HG02970 (cell line): ENCODE results near the gene AAGAB.
A peak's percentile ranks its signal among the peaks of the same experiment; 100 is the strongest.
"Not testable (repeated sequence)": the region's sequence is repeated elsewhere in the genome, so short reads cannot be mapped to it uniquely, and the experiment has no call there.

Experiments
- ATAC-seq: cut with Tn5 transposase; IDR thresholded peaks from one replicate; pipeline ENCODE4 v1.9.1; 2021; ENCODE audit warnings: mild to moderate bottlenecking, moderate library complexity, moderate number of reproducible peaks; ENCODE audit not compliant: unreplicated experiment, low FRiP score

The AAGAB gene, protein sequence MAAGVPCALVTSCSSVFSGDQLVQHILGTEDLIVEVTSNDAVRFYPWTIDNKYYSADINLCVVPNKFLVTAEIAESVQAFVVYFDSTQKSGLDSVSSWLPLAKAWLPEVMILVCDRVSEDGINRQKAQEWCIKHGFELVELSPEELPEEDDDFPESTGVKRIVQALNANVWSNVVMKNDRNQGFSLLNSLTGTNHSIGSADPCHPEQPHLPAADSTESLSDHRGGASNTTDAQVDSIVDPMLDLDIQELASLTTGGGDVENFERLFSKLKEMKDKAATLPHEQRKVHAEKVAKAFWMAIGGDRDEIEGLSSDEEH

GRCh38 chr15:67254238-67255175, at the start of gene AAGAB, which contains the start of gene IQCH:
Gene AAGAB (minus strand): TSS chr15:67254661. CDS start chr15:67254631, 30 bp downstream.
Gene IQCH (plus strand): TSS chr15:67254786. CDS start chr15:67254897, 111 bp downstream.
- peak; percentile 98 for ATAC-seq

- ATAC-seq = no peak
Observed at GRCh38 chr15:67303490-67304363, 49.3 kb upstream of the AAGAB start.

DNA sequence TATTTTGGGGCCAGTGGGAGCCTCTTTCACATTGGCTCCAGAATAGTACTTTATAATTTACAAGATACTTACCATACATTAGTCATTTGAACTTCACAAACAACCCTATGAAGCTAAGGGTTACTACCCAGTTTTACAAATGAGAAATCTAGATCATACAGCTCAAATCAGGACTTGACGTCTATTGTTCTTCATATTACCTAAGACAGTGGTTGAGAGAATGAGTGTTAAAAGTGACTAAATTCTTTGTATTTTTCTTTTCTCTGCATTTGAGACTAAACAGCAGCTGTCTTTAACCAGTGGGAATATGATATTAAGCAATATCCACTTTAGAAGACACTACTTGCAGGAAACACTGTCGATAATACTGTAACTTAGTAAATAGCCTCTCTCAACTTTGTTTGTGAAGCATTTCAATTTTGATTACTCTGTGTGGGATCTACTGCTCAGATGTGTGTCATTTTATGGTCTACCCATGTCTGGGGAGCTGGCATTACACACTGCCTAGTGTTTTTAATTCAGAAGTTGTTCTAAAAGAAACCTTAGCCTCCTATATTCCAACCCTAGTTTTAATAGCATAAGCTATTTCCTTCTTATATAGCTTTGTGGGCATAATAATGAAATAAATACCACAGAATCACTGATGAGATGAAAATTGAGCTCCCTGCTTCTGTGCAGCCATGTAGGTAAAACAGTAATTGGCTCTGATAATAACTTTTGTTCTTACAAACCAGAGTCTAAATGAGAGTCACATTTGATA, 46.0 kb upstream of the AAGAB start:
- ATAC-seq = no peak

DNA sequence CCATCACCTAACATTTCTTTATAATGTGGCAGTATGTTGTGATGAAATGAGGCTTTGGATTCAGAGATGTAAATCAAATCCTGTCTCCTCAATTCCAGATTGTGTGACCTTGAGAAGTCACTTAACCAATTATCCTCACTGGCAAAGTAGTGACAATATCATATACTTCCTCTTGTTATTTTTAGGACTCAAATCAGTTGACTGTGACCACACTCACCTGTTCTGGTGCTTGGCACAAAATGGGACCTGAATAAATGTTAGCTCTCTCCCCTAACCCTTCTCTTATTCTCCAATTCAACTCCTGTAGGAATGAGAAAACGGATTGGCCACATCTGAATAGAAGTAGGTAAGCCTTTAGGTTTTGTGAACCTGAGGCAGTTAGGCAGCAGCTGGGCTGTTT, 42.2 kb upstream of the AAGAB start:
- no peak for ATAC-seq

DNA sequence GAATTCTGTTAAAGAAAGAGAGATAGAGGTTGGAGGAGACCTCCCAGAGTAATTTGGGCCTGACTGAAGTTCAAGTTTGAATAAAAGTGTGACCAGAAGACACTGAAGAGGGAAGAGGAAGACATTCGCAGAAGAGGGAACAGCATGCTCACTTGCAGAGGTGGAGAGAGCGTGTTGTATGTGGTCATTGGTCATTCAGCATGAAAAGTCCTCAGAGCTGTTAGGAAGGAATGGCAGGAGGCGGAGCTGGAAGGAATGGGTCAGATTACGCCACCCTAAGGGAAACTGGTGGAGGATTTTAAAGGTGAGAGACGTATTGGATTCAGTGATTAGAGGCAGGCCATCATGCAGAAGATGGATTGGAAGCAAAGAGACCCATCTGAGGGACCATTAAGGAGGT, 41.7 kb upstream of the AAGAB start:
- ATAC-seq = no peak

DNA sequence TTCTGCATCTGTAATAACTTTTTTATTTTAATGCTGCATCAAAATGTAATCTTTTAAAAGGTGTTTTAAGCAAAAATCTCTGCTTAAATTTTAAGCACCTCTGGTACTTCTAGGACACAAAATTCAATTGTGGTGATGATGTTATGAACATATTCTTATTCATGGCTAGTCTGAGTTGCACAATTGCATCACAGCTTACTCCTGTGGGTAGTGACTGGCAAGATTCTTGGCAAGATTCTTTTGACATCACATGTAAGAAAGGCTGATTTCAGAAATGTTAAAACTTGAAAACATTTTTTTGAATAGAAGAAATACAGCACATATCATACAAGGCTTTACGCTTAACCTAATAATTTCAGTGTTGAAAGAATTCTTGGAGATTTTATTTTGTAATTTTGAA, 35.9 kb upstream of the AAGAB start:
- no peak for ATAC-seq

DNA sequence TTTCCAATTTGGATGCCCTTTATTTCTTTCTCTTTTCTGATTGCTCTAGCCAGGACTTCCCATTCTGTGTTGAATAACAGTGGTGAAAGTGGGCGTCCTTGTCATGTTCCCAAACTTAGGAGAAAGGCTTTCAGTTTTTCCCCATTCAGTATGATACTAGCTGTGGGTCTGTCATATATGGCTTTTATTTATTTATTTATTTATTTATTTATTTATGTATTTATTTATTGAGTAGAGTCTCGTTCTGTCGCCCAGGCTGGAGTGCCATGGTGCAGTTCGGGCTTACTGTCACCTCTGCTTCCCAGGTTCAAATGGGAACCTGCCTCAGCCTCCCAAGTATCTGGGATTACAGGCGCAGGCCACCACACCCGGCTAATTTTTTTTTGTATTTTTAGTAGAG, 31.9 kb upstream of the AAGAB start:
- not testable (repeated sequence) for ATAC-seq

DNA sequence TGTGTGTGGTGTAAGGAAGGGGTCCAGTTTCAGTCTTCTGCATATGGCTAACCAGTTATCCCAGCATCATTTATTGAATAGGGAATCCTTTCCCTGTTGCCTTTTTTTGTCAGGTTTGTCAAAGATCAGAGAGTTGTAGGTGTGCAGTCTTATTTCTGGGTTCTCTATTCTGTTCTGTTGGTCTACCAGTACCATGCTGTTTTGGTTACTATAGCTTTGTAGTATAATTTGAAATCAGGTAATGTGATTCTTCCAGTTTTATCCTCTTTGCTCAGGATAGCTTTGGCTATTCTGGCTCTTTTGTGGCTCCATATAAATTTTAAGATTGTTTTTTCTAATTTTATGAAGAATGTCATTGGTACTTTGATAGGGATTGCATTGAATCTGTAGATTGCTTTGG, 31.2 kb upstream of the AAGAB start:
- ATAC-seq = not testable (repeated sequence)

- no peak for ATAC-seq
Observed at GRCh38 chr15:67281714-67282113, 27.3 kb upstream of the AAGAB start.

GRCh38 chr15:67280217-67280616, 25.8 kb upstream of the AAGAB start:
- no peak for ATAC-seq

- no peak for ATAC-seq
Observed at GRCh38 chr15:67276666-67277065, 22.2 kb upstream of the AAGAB start.

GRCh38 chr15:67274236-67274635, 19.8 kb upstream of the AAGAB start:
- no peak for ATAC-seq

- ATAC-seq = no peak
Observed at GRCh38 chr15:67267951-67268941, 13.8 kb upstream of the AAGAB start.

GRCh38 chr15:67267440-67267839, 13.0 kb upstream of the AAGAB start:
- ATAC-seq = no peak

DNA sequence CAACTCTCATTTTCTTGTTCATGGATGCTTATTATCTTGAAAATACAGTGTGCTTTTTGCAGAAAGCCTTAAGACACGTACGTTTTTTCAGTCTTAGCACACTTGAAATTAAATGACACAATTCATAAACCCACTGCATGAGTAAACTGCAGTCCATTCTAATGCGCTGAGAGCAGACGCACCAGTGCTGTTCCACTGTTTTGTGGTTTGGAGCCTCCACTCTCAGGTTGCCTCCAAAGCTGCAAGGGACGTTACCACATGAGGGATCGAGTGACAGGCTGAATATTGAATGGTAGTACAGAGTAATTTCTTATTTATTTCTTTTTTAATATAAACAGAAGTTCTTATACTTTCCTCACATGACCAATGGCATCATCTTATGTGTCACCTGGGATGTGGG, 12.4 kb upstream of the AAGAB start:
- ATAC-seq = no peak

- no peak for ATAC-seq
Observed at GRCh38 chr15:67259806-67260205, 5.3 kb upstream of the AAGAB start.

DNA sequence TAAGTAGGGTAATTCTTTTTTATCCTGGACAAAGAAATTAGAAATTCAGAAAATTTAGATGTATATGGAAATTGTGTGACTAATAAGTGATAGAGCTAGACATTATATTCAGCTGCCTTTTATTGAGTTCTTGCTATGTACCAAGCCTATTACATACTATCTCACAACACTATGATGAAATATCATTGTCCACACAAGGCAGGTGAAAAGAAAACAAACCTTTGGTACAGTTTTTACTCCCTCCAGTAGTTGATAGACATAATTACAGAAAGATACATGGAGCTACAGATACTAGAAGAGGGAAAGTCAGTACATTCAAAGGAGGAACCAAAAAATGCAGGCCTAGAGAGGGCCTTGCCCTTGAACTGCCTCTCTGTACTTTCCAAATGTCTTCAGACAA, 4.9 kb upstream of the AAGAB start:
- ATAC-seq = no peak

- not testable (repeated sequence) for ATAC-seq
Observed at GRCh38 chr15:67258412-67258811, 4.0 kb upstream of the AAGAB start.

DNA sequence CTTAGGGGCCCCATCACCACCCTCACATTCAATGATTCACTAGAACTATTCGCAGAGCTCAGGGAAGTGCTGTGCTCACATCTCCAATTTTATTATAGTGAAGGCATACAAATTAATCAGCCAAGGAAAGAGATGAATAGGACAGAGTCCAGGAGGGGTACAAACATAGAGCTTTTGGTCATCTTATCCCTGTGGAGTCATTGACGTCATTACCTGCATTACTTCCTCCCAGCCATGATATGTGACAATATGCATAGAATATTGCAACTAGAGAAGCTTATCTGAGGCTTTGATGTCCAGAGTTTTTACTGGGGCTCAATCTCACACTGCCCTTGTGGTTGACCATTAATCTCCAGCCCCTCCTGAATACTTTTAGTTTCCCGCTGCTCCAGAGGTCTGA, 1.6 kb upstream of the AAGAB start:
- no peak for ATAC-seq
